HG02642 (cell line): ENCODE measurements around the gene STAM2.

Source experiments
- ATAC-seq: cut with Tn5 transposase; IDR thresholded peaks from one replicate; pipeline ENCODE4 v1.9.1; 2021; ENCODE audit warnings: mild to moderate bottlenecking; ENCODE audit not compliant: unreplicated experiment, poor library complexity

STAM2 gene

GRCh38 chr2:152078662-152079061, 96.9 kb downstream of the STAM2 start:
- ATAC-seq = peak; percentile 71

GRCh38 chr2:152078023-152078422, 97.5 kb downstream of the STAM2 start:
- no peak for ATAC-seq

GRCh38 chr2:152075461-152076050, 100.0 kb downstream of the STAM2 start:
- ATAC-seq = no peak

- no peak for ATAC-seq
Measured at GRCh38 chr2:152072011-152072410, 103.6 kb downstream of the STAM2 start.

- ATAC-seq = no peak
Measured at GRCh38 chr2:152071518-152071917, 104.0 kb downstream of the STAM2 start.

GRCh38 chr2:152071092-152071491, 104.5 kb downstream of the STAM2 start:
- peak; percentile 58 for ATAC-seq

GRCh38 chr2:152068226-152068625, 107.3 kb downstream of the STAM2 start:
- ATAC-seq = no peak

GRCh38 chr2:152067823-152068222, 107.7 kb downstream of the STAM2 start:
- ATAC-seq = no peak
